Measurements from ENCODE around the gene CTIF.

Gene CTIF

DNA sequence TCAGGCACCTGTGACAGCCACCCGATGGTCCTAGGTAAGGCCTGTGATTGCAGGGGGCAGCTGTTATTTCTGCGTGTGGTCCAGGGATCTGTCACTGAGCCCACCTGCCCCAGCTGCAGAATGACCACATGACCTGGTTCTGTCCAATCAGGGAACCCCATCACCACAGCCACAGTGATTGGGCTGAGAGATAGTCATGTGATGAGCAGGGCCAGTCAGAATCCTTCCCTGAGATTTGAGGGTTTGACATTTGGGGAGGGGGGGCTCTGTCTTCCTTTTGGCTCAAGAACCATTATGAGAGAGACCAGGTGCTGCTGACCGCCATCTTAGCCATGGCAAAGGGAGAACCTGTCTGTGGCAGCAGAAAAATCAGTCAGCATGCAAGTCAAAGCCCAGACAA is 264.7 kb downstream of the CTIF start:
- TF ChIP-seq CTCF (IDR thresholded peaks at IDR 0.05; ENCODE audit: low read depth, low read length) = no peak
- Histone ChIP-seq H3K4me3 (ENCODE audit: low read depth, low read length) (no peak overlapping the region), H3K4me1 (no peaks in the 10 kb centered on the region), H3K27me3 (no peaks in the 10 kb centered on the region), H3K9me3 (no peaks in the 10 kb centered on the region), H3K36me3 (no peaks in the 10 kb centered on the region)
- DNase-seq = no peak

DNA sequence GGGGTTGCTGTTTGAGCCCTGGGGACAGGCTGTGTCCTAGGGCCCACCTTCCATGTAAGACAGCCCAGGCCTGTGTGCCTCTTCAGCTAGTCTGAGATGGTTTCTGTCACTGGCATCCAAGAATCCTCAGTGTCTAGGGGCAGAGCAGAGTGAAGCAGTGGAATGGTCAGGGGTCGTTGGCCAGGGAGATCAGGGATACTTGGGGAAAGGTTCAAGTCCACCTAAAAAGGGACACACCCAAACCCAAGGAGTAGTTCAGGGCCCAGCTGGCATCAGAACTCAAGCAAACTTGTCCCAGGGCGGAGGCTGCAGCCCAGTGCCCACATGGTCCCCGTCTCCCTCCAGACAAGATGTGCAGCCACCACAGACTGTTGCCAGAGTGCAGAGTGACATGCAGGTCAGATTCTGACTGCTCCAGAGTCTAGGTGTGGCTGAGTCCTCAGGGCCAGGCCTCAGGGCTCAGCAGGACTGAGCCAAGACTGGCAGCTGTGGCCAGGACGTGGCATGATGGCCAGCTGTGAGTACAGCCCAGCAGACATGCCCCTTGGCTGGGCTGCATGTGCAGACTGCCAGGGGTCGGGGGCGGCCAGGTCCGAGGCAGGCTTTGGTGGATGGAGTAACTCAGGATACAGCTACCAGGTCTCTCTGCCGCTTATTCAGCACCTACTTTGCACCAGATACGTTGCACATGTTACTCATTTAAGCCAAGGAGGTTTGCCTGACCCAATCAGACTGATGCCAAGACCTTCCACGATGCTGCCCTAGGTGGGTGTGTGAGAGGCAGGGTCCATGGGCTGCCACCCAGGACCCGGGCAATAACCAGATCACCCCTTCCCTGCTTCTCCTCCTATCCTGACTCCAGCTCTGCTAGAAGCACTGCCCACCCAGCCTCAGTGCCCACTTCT is 265.4 kb downstream of the CTIF start:
- no peak for TF ChIP-seq CTCF (IDR thresholded peaks at IDR 0.05; ENCODE audit: low read depth, low read length)
- Histone ChIP-seq H3K9me3 (no peaks in the 10 kb centered on the region), H3K27me3 (no peaks in the 10 kb centered on the region), H3K4me3 (ENCODE audit: low read depth, low read length) (no peak overlapping the region), H3K4me1 (no peaks in the 10 kb centered on the region), H3K36me3 (no peaks in the 10 kb centered on the region)
- no peak for DNase-seq

DNA sequence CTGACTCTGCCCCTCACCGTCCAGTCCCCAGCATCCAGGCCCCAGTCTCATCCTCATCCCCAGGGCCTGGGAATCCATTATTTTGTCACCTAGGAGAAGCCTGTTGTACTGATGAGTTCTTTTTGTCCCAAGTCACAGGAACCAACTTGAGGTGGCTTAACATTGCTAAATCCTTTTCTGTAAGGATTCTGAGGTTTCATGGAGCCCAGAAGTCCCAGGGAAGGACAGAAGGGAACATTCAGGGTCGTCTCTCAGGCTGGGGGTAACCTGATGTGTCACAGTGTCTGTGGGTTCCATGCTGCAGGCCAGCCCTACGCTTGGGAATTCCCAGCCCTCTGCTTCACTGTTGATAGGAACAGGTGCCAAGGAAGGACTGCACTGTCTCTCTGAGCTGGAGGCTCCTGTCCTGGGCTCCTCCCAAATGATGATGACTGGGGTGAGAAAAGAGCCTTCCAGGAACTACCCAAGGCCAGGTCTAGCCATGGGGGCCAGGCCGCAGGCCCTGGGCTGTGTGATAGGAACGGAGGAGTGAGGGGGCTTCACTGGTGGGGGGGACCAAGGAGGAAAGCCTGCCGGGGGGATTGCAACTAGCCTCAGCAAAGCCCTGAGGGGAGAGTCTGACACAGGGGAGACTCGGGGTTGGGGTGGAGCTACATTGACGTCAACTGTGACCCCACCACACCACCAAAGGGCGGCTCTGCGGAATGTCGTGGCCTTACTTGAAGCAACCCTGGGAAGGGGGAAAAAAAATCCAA is 266.2 kb downstream of the CTIF start:
- TF ChIP-seq CTCF (IDR thresholded peaks at IDR 0.05; ENCODE audit: low read depth, low read length) = no peak
- no peaks in the 10 kb centered on the region for H3K9me3 ChIP-seq
- H3K36me3 ChIP-seq = no peaks in the 10 kb centered on the region
- H3K27me3 ChIP-seq = no peaks in the 10 kb centered on the region
- H3K4me1 ChIP-seq = no peaks in the 10 kb centered on the region
- DNase-seq = no peak
- H3K4me3 ChIP-seq (ENCODE audit: low read depth, low read length) = no peak overlapping the region

- DNase-seq = no peak
- no peak for TF ChIP-seq CTCF (IDR thresholded peaks at IDR 0.05; ENCODE audit: low read depth, low read length)
- no peaks in the 10 kb centered on the region for H3K27me3 ChIP-seq
- H3K4me3 ChIP-seq (ENCODE audit: low read depth, low read length) = no peak overlapping the region
- no peaks in the 10 kb centered on the region for H3K36me3 ChIP-seq
- H3K4me1 ChIP-seq = no peaks in the 10 kb centered on the region
- H3K9me3 ChIP-seq = no peaks in the 10 kb centered on the region
Measured at GRCh38 chr18:48805826-48806535, 267.1 kb downstream of the CTIF start.

- TF ChIP-seq CTCF (IDR thresholded peaks at IDR 0.05; ENCODE audit: low read depth, low read length) = no peak
- Histone ChIP-seq H3K36me3 (no peaks in the 10 kb centered on the region), H3K27me3 (no peaks in the 10 kb centered on the region), H3K4me1 (no peaks in the 10 kb centered on the region), H3K4me3 (ENCODE audit: low read depth, low read length) (no peak overlapping the region), H3K9me3 (no peaks in the 10 kb centered on the region)
- DNase-seq = no peak
Measured at GRCh38 chr18:48806551-48807261, 267.9 kb downstream of the CTIF start.

Measured in BE2C (cell line).